SKM-1 treated with dmso at 0.1 percent for 144 hours (cell line): ENCODE results near the gene FTSJ3.
A peak's percentile ranks its signal among the peaks of the same experiment; 100 is the strongest.
"Not testable (repeated sequence)": the region's sequence is repeated elsewhere in the genome, so short reads cannot be mapped to it uniquely, and the experiment has no call there.

ENCODE experiments used
- DNase-seq: peaks from one replicate; lab custom pipeline; 2025; ENCODE audit not compliant: unreplicated experiment; lab: John Stamatoyannopoulos, UW

Gene FTSJ3

GRCh38 chr17:63827002-63827800, at the start of gene FTSJ3, which contains the start of gene PSMC5:
Gene FTSJ3 (minus strand): TSS chr17:63827663. CDS start chr17:63826902, 761 bp downstream.
Gene PSMC5 (plus strand): TSS chr17:63827431. CDS start chr17:63827491, 60 bp downstream.
- peak; percentile 93 for DNase-seq

- not testable (repeated sequence) for DNase-seq
Observed at GRCh38 chr17:63874693-63875092, 47.2 kb upstream of the FTSJ3 start.

DNA sequence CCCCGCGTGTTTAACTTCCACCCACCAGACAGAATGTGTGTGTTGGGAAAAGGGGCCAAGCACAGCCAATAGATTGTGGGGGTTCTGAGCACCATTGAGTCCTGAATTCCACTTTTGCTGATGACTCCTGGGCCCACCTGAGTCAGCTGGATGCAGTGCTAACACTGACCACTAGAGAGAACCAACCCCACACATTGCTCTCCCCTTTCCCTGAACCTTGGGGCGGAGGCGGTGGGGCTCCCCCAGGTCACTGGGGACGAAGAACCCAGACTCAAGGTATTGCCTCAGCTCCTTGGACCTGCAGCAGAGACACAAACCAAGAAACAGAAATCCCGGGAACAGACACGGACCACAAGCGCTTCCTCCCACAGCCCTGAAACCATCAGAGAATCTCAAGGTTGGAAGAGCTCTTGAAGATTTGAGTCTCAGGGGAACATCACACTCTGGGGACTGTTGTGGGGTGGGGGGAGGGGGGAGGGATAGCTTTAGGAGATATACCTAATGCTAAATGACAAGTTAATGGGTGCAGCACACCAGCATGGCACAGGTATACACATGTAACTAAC, 46.7 kb upstream of the FTSJ3 start:
- not testable (repeated sequence) for DNase-seq

DNA sequence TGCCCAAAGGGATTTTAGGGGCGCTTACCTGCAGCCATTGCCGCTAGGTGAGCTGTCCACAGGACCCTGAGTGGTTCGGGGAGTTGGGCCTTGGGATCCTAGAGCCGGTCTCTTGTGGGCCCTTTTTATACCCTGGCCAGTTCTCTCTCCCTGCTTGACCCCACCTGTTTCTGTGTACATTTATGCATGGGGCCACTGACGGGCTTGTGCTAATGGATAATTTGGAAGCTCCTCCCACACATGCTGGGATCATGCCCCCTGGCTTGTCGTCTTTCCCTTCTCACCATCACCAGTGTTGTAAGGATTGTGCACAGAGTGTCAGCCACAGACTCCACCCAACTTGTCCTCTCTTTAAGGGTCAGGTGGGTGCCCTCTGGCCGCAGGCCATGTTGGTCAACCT, 46.1 kb upstream of the FTSJ3 start, which contains the start of gene CSH2:
CSH2 (minus strand) TSS at position 101 of the 400 bp plus-strand sequence; CDS start at position 38, 63 bp downstream.
- not testable (repeated sequence) for DNase-seq

GRCh38 chr17:63871646-63872365, 44.3 kb upstream of the FTSJ3 start:
- not testable (repeated sequence) for DNase-seq

DNA sequence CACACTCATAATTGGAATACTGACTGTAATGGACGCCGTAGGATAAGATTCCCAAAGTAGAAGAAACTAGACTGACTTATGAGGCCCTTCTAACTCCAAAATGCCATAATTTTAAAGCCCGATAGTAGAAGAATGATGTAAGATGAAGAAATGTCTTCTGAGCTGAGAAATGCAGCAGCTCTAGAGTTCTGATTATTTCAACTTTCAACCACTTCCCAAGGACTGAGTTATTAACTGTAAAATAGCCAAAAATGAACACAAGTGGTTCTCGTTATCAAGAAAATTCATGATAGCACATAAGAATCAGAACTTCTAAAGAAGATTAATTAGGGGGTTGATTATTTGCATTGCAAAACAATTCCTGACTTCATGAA, 42.8 kb upstream of the FTSJ3 start:
- not testable (repeated sequence) for DNase-seq

DNA sequence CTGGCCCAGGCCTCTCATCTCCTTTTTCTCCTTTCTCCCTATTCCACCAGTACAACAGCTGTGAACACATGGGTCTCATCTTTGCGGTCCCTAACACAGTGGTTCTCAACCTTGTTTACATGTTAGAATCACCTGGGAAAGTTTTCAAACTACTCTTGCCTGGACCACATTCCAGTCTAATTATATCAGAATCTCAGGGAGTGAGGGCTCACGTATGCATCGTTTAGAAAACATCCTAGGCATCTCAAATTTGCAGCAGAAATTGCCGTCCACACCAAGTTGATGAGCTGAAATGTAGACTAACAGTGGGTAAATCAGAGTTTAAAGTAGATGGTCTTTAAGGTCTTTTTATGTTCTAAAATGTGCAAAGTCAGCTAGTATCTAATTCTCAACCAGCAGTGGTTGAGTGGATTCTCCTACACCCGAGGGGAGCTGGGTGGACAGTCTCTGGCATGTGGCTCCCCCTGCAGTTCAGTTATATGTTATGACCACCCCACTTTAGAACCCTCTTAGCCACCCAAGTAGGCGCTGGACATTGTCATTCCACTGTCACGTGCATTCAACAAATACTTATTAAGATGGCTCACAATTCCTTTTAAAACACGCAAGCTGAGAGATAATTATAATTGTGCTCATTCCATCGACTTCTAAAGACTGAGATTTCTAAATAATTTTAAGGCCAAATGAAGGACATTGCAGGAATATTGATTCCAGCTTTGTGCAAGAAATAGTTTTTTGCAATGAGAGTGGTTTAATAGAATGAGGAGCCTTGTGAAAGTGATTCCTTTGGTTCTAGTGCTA, 42.2 kb upstream of the FTSJ3 start:
- not testable (repeated sequence) for DNase-seq

GRCh38 chr17:63866625-63867024, 39.2 kb upstream of the FTSJ3 start:
- DNase-seq, result not testable (repeated sequence)

- no peak for DNase-seq
Observed at GRCh38 chr17:63859257-63859656, 31.8 kb upstream of the FTSJ3 start.

DNA sequence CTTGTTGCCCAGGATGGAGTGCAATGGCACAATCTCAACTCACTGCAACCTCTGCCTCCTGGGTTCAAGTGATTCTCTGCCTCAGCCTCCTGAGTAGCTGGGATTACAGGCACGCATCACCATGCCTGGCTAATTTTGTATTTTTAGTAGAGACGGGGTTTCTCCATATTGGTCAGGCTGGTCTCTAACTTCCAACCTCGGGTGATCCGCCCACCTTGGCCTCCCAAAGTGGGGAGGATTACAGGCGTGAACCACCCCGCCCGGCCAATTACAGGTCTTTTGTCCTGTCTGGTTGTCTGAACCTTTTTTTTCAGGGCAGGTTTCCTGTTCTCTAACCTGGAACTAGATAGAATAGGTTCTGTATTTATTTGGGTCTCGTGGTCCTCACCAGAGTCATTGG, 29.0 kb upstream of the FTSJ3 start:
- DNase-seq, result not testable (repeated sequence)

GRCh38 chr17:63855185-63855584, 27.7 kb upstream of the FTSJ3 start:
- no peak for DNase-seq

GRCh38 chr17:63854709-63855108, 27.2 kb upstream of the FTSJ3 start:
- DNase-seq, result no peak

- no peak for DNase-seq
Observed at GRCh38 chr17:63853260-63853659, 25.8 kb upstream of the FTSJ3 start.

GRCh38 chr17:63850401-63850800, 22.9 kb upstream of the FTSJ3 start:
- DNase-seq, result no peak

GRCh38 chr17:63848834-63849689, 21.6 kb upstream of the FTSJ3 start:
- DNase-seq, result peak; percentile 93

DNA sequence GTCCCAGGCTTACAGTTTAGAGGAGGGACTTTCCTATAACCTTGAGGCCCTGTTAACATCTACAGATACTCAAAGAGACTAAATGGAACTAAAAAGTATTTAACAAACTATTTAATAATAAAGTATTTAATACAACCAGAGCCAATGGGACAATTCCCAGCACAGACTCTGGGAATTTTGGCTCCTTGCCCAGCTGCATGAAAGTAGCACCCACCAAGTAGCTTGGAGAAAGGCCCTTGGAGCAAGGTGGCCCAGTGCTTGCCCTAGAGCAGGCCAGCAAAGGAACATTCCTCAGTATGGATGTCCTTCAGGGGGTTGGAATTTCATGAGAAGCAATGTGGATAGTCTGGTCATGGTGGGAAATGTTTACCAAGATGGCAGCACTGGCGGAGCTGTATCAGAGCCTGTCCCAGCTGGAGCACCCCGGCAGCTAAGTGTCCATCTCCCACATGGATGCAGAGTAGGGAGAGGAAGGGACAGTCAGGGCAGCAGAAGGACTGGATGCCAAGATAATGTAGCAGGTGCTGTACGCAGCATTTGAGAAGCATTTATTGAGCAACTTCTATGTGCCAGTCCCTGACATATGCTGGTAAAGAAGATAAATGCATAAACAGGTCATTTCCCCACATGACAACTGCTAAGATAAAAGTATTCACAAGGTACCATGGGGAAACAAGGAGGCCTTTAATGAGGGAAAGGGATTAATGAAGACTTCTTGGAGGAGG, 20.2 kb upstream of the FTSJ3 start:
- no peak for DNase-seq

- DNase-seq, result no peak
Observed at GRCh38 chr17:63845509-63845908, 18.0 kb upstream of the FTSJ3 start.

DNA sequence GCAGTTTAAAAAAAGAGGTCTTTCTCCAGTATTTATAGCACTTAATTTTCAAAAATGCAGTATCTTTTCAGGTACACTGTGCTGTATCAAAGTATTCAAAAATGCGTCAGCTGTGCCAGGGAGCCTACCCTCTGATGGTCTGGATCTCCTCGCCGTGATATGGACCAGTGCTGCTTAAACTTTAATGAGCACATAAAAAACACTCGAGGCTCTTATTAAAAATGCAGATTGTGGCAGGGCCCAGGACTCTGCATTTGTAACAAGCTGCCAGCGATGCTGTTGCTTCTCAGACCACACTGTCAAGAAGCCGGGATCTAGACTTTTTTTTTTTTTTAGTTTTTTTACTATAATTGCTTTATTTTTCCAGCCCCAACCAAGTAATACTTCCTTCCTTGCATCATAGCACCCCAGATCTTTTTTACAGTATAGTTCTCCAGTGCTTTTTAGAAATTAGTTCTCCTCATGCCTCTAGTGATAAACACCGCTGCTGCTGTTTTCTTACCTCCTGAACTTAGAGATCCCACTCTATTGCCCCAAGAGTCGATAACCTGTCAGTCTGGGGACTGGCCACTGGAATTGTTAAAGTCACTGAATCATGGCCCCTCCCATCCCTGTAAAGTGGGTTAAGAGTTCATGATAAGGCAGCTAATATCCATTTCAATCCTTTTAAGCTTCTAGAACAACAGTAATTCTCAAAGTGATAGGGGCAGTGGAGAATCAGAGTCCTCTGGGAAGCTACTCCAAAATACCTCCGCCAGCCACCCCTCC, 16.6 kb upstream of the FTSJ3 start:
- no peak for DNase-seq
